Measurements from ENCODE around the gene PKIG. TPM values are rescaled to one million over a fixed set of nuclear protein-coding genes. Genes with fewer than 3 reads are reported as not detected.

Gene PKIG
- total RNA-seq, 1 donor from 2014 or later, result 30.1 TPM

- Mint-ChIP-seq H3K4me1 (ENCODE audit: low read depth, unreplicated experiment) (peaks cover 6% of the 10 kb centered on the region), H3K27me3 (ENCODE audit: low read depth, unreplicated experiment) (no peaks in the 10 kb centered on the region), H3K4me3 (ENCODE audit: unreplicated experiment) (no peak overlapping the region), H3K36me3 (ENCODE audit: low read depth, unreplicated experiment) (no peaks in the 10 kb centered on the region), H3K27ac (ENCODE audit: unreplicated experiment) (no peak overlapping the region), H3K9me3 (ENCODE audit: unreplicated experiment) (no peaks in the 10 kb centered on the region)
- H3K4me3 ChIP-seq (ENCODE audit: insufficient read depth, low read depth, low read length), result no peak overlapping the region
- TF ChIP-seq, protein P1, sequence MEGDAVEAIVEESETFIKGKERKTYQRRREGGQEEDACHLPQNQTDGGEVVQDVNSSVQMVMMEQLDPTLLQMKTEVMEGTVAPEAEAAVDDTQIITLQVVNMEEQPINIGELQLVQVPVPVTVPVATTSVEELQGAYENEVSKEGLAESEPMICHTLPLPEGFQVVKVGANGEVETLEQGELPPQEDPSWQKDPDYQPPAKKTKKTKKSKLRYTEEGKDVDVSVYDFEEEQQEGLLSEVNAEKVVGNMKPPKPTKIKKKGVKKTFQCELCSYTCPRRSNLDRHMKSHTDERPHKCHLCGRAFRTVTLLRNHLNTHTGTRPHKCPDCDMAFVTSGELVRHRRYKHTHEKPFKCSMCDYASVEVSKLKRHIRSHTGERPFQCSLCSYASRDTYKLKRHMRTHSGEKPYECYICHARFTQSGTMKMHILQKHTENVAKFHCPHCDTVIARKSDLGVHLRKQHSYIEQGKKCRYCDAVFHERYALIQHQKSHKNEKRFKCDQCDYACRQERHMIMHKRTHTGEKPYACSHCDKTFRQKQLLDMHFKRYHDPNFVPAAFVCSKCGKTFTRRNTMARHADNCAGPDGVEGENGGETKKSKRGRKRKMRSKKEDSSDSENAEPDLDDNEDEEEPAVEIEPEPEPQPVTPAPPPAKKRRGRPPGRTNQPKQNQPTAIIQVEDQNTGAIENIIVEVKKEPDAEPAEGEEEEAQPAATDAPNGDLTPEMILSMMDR (IDR thresholded peaks at IDR 0.05; ENCODE audit: insufficient read depth, low read depth, low read length), result no peak
- TF ChIP-seq EZH2 (IDR thresholded peaks at IDR 0.05; ENCODE audit: insufficient read depth, low read length), result no peak
- DNase-seq (ENCODE audit: low read depth) (no peak), FAIRE-seq (no peak)
- H3K4me2 ChIP-seq (ENCODE audit: low read length), result no peak overlapping the region
- H3K4me1 ChIP-seq (ENCODE audit: insufficient read depth, low read length), result peaks cover 16% of the 10 kb centered on the region
- H4K20me1 ChIP-seq (ENCODE audit: insufficient read depth, low read length), result no peaks in the 10 kb centered on the region
- no peaks in the 10 kb centered on the region for H3K27me3 ChIP-seq (ENCODE audit: insufficient read depth, low read length)
- H2AFZ ChIP-seq (ENCODE audit: low read depth, low read length), result no peak overlapping the region
- H3K9me3 ChIP-seq (ENCODE audit: insufficient read depth, low read depth, low read length), result no peaks in the 10 kb centered on the region
- H3K79me2 ChIP-seq (ENCODE audit: insufficient read depth, low read length), result peaks cover 22% of the 10 kb centered on the region
- no peak overlapping the region for H3K27ac ChIP-seq (ENCODE audit: low read depth, low read length)
- no peaks in the 10 kb centered on the region for H3K36me3 ChIP-seq (ENCODE audit: insufficient read depth, low read length)
- H3K9ac ChIP-seq (ENCODE audit: low read length), result no peak overlapping the region
Observed at GRCh38 chr20:44536175-44536574, 46.2 kb upstream of the PKIG start.

- Mint-ChIP-seq H3K4me3 (ENCODE audit: unreplicated experiment) (no peak overlapping the region), H3K27ac (ENCODE audit: unreplicated experiment) (no peak overlapping the region), H3K27me3 (ENCODE audit: low read depth, unreplicated experiment) (no peaks in the 10 kb centered on the region), H3K4me1 (ENCODE audit: low read depth, unreplicated experiment) (peaks cover 7% of the 10 kb centered on the region), H3K9me3 (ENCODE audit: unreplicated experiment) (no peaks in the 10 kb centered on the region), H3K36me3 (ENCODE audit: low read depth, unreplicated experiment) (no peaks in the 10 kb centered on the region)
- no peaks in the 10 kb centered on the region for H3K36me3 ChIP-seq (ENCODE audit: insufficient read depth, low read length)
- TF ChIP-seq, protein P1 (IDR thresholded peaks at IDR 0.05; ENCODE audit: insufficient read depth, low read depth, low read length), result no peak
- no peak for TF ChIP-seq EZH2 (IDR thresholded peaks at IDR 0.05; ENCODE audit: insufficient read depth, low read length)
- peaks cover 19% of the 10 kb centered on the region for H3K79me2 ChIP-seq (ENCODE audit: insufficient read depth, low read length)
- no peaks in the 10 kb centered on the region for H4K20me1 ChIP-seq (ENCODE audit: insufficient read depth, low read length)
- H3K4me2 ChIP-seq (ENCODE audit: low read length), result no peak overlapping the region
- no peak overlapping the region for H3K4me3 ChIP-seq (ENCODE audit: insufficient read depth, low read depth, low read length)
- H3K4me1 ChIP-seq (ENCODE audit: insufficient read depth, low read length), result peaks cover 10% of the 10 kb centered on the region
- no peak overlapping the region for H3K27ac ChIP-seq (ENCODE audit: low read depth, low read length)
- no peaks in the 10 kb centered on the region for H3K9me3 ChIP-seq (ENCODE audit: insufficient read depth, low read depth, low read length)
- H2AFZ ChIP-seq (ENCODE audit: low read depth, low read length), result no peak overlapping the region
- DNase-seq (ENCODE audit: low read depth) (no peak), FAIRE-seq (no peak)
- H3K9ac ChIP-seq (ENCODE audit: low read length), result no peak overlapping the region
- no peaks in the 10 kb centered on the region for H3K27me3 ChIP-seq (ENCODE audit: insufficient read depth, low read length)
Observed at GRCh38 chr20:44537993-44538392, 44.4 kb upstream of the PKIG start.

GRCh38 chr20:44540834-44541233, 41.5 kb upstream of the PKIG start:
- FAIRE-seq (peak; percentile 39), DNase-seq (ENCODE audit: low read depth) (peak; percentile 88)
- H3K27me3 ChIP-seq (ENCODE audit: insufficient read depth, low read length), result no peaks in the 10 kb centered on the region
- Mint-ChIP-seq H3K4me3 (ENCODE audit: unreplicated experiment) (no peak overlapping the region), H3K27ac (ENCODE audit: unreplicated experiment) (peak overlapping the region; percentile 49), H3K9me3 (ENCODE audit: unreplicated experiment) (peaks cover 2% of the 10 kb centered on the region), H3K4me1 (ENCODE audit: low read depth, unreplicated experiment) (peaks cover 7% of the 10 kb centered on the region), H3K36me3 (ENCODE audit: low read depth, unreplicated experiment) (no peaks in the 10 kb centered on the region), H3K27me3 (ENCODE audit: low read depth, unreplicated experiment) (no peaks in the 10 kb centered on the region)
- H3K9ac ChIP-seq (ENCODE audit: low read length), result peak overlapping the region; percentile 14
- H3K9me3 ChIP-seq (ENCODE audit: insufficient read depth, low read depth, low read length), result no peaks in the 10 kb centered on the region
- H3K4me1 ChIP-seq (ENCODE audit: insufficient read depth, low read length), result peaks cover 10% of the 10 kb centered on the region
- peak overlapping the region; percentile 44 for H2AFZ ChIP-seq (ENCODE audit: low read depth, low read length)
- H3K27ac ChIP-seq (ENCODE audit: low read depth, low read length), result peak overlapping the region; percentile 49
- peaks cover 17% of the 10 kb centered on the region for H3K79me2 ChIP-seq (ENCODE audit: insufficient read depth, low read length)
- no peaks in the 10 kb centered on the region for H4K20me1 ChIP-seq (ENCODE audit: insufficient read depth, low read length)
- peak overlapping the region; percentile 71 for H3K4me2 ChIP-seq (ENCODE audit: low read length)
- no peak for TF ChIP-seq EZH2 (IDR thresholded peaks at IDR 0.05; ENCODE audit: insufficient read depth, low read length)
- TF ChIP-seq, protein P1 (IDR thresholded peaks at IDR 0.05; ENCODE audit: insufficient read depth, low read depth, low read length), result no peak
- no peaks in the 10 kb centered on the region for H3K36me3 ChIP-seq (ENCODE audit: insufficient read depth, low read length)
- H3K4me3 ChIP-seq (ENCODE audit: insufficient read depth, low read depth, low read length), result no peak overlapping the region
